Measurements from ENCODE around the gene LETM1. TPM values are rescaled to one million over a fixed set of nuclear protein-coding genes. Genes with fewer than 3 reads are reported as not detected.

The LETM1 gene
- 100 to 1,000 TPM in 1 of 2 donors, 10 to 100 TPM in 1; 76.2 to 139 TPM for total RNA-seq

DNA sequence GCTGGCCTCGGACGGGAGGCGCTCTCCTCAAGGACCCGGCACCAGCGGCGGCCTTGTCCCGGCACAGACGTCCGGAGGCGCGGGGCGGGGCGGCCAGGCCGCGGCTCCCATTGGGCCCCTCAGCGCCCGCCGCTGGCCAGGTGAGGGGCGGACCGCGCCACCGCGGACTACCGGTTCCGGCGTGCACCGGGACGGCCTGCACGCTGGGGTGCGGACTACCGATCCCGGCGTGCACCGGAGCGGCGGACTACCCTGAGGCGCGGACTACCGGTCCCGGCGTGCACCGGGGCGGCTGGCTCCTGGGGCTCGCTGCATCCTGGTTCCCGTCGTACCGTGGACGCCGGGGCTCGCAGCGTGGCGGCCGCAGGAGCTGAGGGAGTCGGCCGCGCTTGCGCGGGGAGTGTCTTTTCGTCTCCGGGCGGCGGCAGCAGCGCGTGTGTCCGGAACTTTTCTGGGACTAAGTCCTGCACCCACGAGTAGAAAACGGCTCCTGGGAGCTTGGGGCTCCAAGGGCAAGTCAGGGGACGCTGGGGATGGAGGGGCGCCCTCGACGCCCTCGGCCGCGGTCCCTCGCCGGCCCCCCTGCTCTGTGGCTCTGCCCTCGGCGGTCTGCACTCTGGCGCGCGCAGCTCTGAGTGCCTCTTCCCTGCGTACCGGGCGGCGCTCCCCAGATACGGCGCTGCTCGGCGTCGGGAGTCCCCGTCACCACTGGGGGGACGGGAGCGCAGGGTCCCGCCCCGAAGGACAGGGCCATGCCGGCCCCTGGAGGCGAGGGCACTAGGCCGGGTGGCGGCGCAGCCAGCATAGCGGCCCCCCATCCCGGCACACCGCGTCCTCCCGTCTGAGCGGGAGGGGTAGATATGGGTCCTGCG is at the start of gene LETM1:
TSS of gene LETM1 (minus strand) at position 86 of the 872 bp plus-strand sequence. CDS start 206 bp downstream, outside the sequence.
- no peaks in the 10 kb centered on the region for H3K27me3 ChIP-seq
- no peaks in the 10 kb centered on the region for H3K36me3 ChIP-seq
- H3K9me3 ChIP-seq, result no peaks in the 10 kb centered on the region
- peaks cover 10% of the 10 kb centered on the region for H3K4me1 ChIP-seq
- H3K9ac ChIP-seq (ENCODE audit: low read depth in 2 of 2, low read length in 2 of 2), result peak within 1 kb of the TSS; percentile 92 to 94
- TF ChIP-seq, protein P1, sequence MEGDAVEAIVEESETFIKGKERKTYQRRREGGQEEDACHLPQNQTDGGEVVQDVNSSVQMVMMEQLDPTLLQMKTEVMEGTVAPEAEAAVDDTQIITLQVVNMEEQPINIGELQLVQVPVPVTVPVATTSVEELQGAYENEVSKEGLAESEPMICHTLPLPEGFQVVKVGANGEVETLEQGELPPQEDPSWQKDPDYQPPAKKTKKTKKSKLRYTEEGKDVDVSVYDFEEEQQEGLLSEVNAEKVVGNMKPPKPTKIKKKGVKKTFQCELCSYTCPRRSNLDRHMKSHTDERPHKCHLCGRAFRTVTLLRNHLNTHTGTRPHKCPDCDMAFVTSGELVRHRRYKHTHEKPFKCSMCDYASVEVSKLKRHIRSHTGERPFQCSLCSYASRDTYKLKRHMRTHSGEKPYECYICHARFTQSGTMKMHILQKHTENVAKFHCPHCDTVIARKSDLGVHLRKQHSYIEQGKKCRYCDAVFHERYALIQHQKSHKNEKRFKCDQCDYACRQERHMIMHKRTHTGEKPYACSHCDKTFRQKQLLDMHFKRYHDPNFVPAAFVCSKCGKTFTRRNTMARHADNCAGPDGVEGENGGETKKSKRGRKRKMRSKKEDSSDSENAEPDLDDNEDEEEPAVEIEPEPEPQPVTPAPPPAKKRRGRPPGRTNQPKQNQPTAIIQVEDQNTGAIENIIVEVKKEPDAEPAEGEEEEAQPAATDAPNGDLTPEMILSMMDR (IDR thresholded peaks at IDR 0.05), result no peak
- H3K4me3 ChIP-seq, result peak within 1 kb of the TSS; percentile 72
- peak within 1 kb of the TSS; percentile 81 for H3K27ac ChIP-seq
- DNase-seq, result peak; percentile 96
- intact Hi-C loops (cut with DNase I), result loop anchor here (10.0 kb wide), 1 partner anchor 48 kb away; no protein-coding TSS in a partner anchor

- Histone ChIP-seq H3K9ac (ENCODE audit: low read depth in 2 of 2, low read length in 2 of 2) (no peak overlapping the region), H3K4me3 (no peak overlapping the region), H3K36me3 (peaks cover 8% of the 10 kb centered on the region), H3K27ac (no peak overlapping the region), H3K4me1 (peaks cover 10% of the 10 kb centered on the region), H3K27me3 (no peaks in the 10 kb centered on the region), H3K9me3 (no peaks in the 10 kb centered on the region)
- DNase-seq, result no peak
- TF ChIP-seq, protein P1 (IDR thresholded peaks at IDR 0.05), result no peak
- intact Hi-C loops (cut with DNase I), result loop anchor here (10.0 kb wide), 1 partner anchor 49 kb away; the partner anchor contains the start of gene LETM1
These were observed 48.1 kb upstream of the LETM1 start for GRCh38 chr4:1904042-1904441.

DNA sequence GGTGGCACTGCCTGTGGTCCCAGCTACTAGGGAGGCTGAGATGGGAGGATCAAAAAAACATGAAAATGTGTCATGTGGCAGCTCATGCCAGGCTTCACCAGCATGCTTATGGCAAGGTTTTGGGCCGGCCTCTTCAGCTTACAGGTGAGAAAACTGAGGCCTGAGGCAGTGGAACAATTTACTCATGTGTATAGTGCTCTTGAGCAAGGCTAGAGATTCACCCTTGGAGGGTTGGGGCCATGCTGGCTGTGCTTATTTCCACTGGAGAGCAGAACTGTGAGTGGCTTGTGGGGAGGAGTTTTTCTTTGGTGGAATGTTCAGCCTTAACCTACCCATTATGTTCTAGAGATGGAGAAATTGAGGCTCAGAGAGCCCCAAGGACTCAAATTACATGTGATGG is 47.1 kb upstream of the LETM1 start:
- TF ChIP-seq, protein P1 (IDR thresholded peaks at IDR 0.05), result no peak
- intact Hi-C loops (cut with DNase I), result loop anchor here (10.0 kb wide), 1 partner anchor 48 kb away; the partner anchor contains the start of gene LETM1
- DNase-seq, result no peak
- H3K27ac ChIP-seq, result no peak overlapping the region
- H3K27me3 ChIP-seq, result no peaks in the 10 kb centered on the region
- H3K9ac ChIP-seq (ENCODE audit: low read depth in 2 of 2, low read length in 2 of 2), result no peak overlapping the region
- H3K4me1 ChIP-seq, result peaks cover 2% of the 10 kb centered on the region
- peaks cover 8% of the 10 kb centered on the region for H3K36me3 ChIP-seq
- no peaks in the 10 kb centered on the region for H3K9me3 ChIP-seq
- H3K4me3 ChIP-seq, result no peak overlapping the region

- TF ChIP-seq, protein P1 (IDR thresholded peaks at IDR 0.05), result no peak
These were observed 46.3 kb upstream of the LETM1 start for GRCh38 chr4:1902243-1902642.

GRCh38 chr4:1901127-1901526 is 45.2 kb upstream of the LETM1 start:
- no peaks in the 10 kb centered on the region for H3K9me3 ChIP-seq
- DNase-seq, result no peak
- H3K27me3 ChIP-seq, result no peaks in the 10 kb centered on the region
- no peak overlapping the region for H3K4me3 ChIP-seq
- H3K27ac ChIP-seq, result no peak overlapping the region
- no peak overlapping the region for H3K9ac ChIP-seq (ENCODE audit: low read depth in 2 of 2, low read length in 2 of 2)
- intact Hi-C loops (cut with DNase I), result loop anchor here (10.0 kb wide), 1 partner anchor 46 kb away; the partner anchor contains the start of gene LETM1
- H3K36me3 ChIP-seq, result peaks cover 8% of the 10 kb centered on the region
- no peaks in the 10 kb centered on the region for H3K4me1 ChIP-seq
- TF ChIP-seq, protein P1 (IDR thresholded peaks at IDR 0.05), result no peak

More at GRCh38 chr4:1902243-1902642, 46.3 kb upstream of the LETM1 start:
- H3K9ac ChIP-seq (ENCODE audit: low read depth in 2 of 2, low read length in 2 of 2), result no peak overlapping the region
- H3K4me3 ChIP-seq, result no peak overlapping the region
- intact Hi-C loops (cut with DNase I), result loop anchor here (10.0 kb wide), 1 partner anchor 47 kb away; the partner anchor contains the start of gene LETM1
- peaks cover 8% of the 10 kb centered on the region for H3K36me3 ChIP-seq
- H3K4me1 ChIP-seq, result no peaks in the 10 kb centered on the region
- no peak for DNase-seq
- no peak overlapping the region for H3K27ac ChIP-seq
- no peaks in the 10 kb centered on the region for H3K9me3 ChIP-seq
- H3K27me3 ChIP-seq, result no peaks in the 10 kb centered on the region

Data from colonic mucosa (tissue), 4 donors.